Sigmoid colon (tissue), 7 donors: ENCODE data around the gene MYL1. TPM values are rescaled to one million over a fixed set of nuclear protein-coding genes. Genes with fewer than 3 reads are reported as not detected.

Source experiments
- DNase-seq: peaks from one replicate; pipeline ENCODE4 v3.0.0-alpha.2; 2019
- H3K27ac ChIP-seq, 4 donors: fragments of 200-600 bp; sonication (generic); one replicate each; pipeline ENCODE4 v1.5.1; 2016 to 2019; ENCODE audit warnings: mild to moderate bottlenecking in 1 of 4
- H3K27me3 ChIP-seq, 3 donors: fragments of 200-600 bp; sonication (generic); one replicate each; pipeline ENCODE4 v1.5.1; 2019; ENCODE audit warnings: mild to moderate bottlenecking in 1 of 3
- H3K36me3 ChIP-seq, 4 donors: fragments of 200-600 bp; sonication (generic); one replicate each; pipeline ENCODE4 v1.5.1; 2016 to 2019
- H3K4me1 ChIP-seq, 4 donors: fragments of 200-600 bp; sonication (generic); one replicate each; pipeline ENCODE4 v1.5.1; 2017 to 2019
- H3K4me3 ChIP-seq, 4 donors: fragments of 200-600 bp; sonication (generic); one replicate each; pipeline ENCODE4 v1.5.1; 2017 to 2019; ENCODE audit warnings: mild to moderate bottlenecking in 2 of 4, moderate library complexity in 1 of 4
- H3K9me3 ChIP-seq, 4 donors: fragments of 200-600 bp in 3 of 4; sonication (generic) in 3 of 4; one replicate each; pipeline versions ENCODE4 v1.5.1 to v1.6.1; 2013 to 2019
- CTCF ChIP-seq, 4 experiments: fragments of 450-650 bp in 3 of 4; fragments of 200-600 bp in 1 of 4; IDR thresholded peaks; one replicate each; pipeline ENCODE4 v1.5.1; 2016 to 2019; ENCODE audit warnings: antibody characterized with exemption in 4 of 4, mild to moderate bottlenecking in 3 of 4, moderate library complexity in 2 of 4
- EP300 ChIP-seq, 4 donors: sonication (generic); formaldehyde crosslinking; IDR thresholded peaks; one replicate each; pipeline ENCODE4 v1.6.1; 2017; ENCODE audit warnings: antibody characterized with exemption in 4 of 4
- POLR2A ChIP-seq, 2 donors: fragments of 450-650 bp; IDR thresholded peaks; one replicate each; pipeline ENCODE4 v1.6.1; 2016; ENCODE audit warnings: antibody characterized with exemption in 2 of 2, mild to moderate bottlenecking in 2 of 2, moderate library complexity in 2 of 2
- POLR2AphosphoS5 ChIP-seq, 4 donors: sonication (generic); formaldehyde crosslinking; IDR thresholded peaks; one replicate each; pipeline ENCODE4 v1.6.1; 2017; ENCODE audit warnings: antibody characterized with exemption in 4 of 4
- WGBS, 2 donors: extraction: QIAGEN DNeasy Blood & Tissue Kit; methylation state at CpG; one replicate each; pipeline ENCODE4 v1.1.7; 2013; 5-methylcytosine and 5-hydroxymethylcytosine counted together
- intact Hi-C: fragments of 100-400 bp; cut with DNase I; formaldehyde crosslinking; loops from one replicate; pipeline ENCODE4 v1.15.1; 2023
- polyA plus RNA-seq, 3 donors: library from polyadenylated mRNA; stranded (reverse); fragments of 200-250 nt; gene quantifications; one replicate each; pipeline ENCODE4 v1.2.3, GENCODE V29; 2013
- total RNA-seq, 4 donors: library from RNA; depleted of rRNA; stranded (reverse); fragments of >200 nt; gene quantifications; one replicate each; pipeline ENCODE4 v1.1.0, GENCODE V29; 2016
- donor health status: healthy with polysubstance abuse.
- donor health status: Bipolar disorder and iron deficiency.
- donor health status: healthy.

The MYL1 gene
- total and polyA plus RNA-seq, 7 donors = 4.8 TPM; not detected in 6

GRCh38 chr2:210302326-210302725 lies 12.6 kb downstream of the MYL1 start:
- DNase-seq = no peak
- no peaks in the 10 kb centered on the region for H3K36me3 ChIP-seq
- H3K4me3 ChIP-seq = no peak overlapping the region
- WGBS, 2 donors = 54 to 71% methylated on average over 3 of the region's 3 CpGs
- TF ChIP-seq CTCF (IDR thresholded peaks at IDR 0.05) (no peak), EP300 (IDR thresholded peaks at IDR 0.05) (no peak), POLR2AphosphoS5 (IDR thresholded peaks at IDR 0.05) (no peak), POLR2A (IDR thresholded peaks at IDR 0.05) (no peak)
- H3K27me3 ChIP-seq = no peaks in the 10 kb centered on the region
- H3K9me3 ChIP-seq = no peaks in the 10 kb centered on the region
- no peak overlapping the region for H3K27ac ChIP-seq
- intact Hi-C loops = no loop called here
- no peaks in the 10 kb centered on the region for H3K4me1 ChIP-seq

GRCh38 chr2:210299866-210300373 lies 15.1 kb downstream of the MYL1 start:
- H3K27ac ChIP-seq = no peak overlapping the region
- 53 to 67% methylated on average over 3 of the region's 3 CpGs for WGBS, 2 donors
- TF ChIP-seq CTCF (IDR thresholded peaks at IDR 0.05) (no peak), POLR2A (IDR thresholded peaks at IDR 0.05) (no peak), POLR2AphosphoS5 (IDR thresholded peaks at IDR 0.05) (no peak), EP300 (IDR thresholded peaks at IDR 0.05) (no peak)
- H3K27me3 ChIP-seq = no peaks in the 10 kb centered on the region
- H3K4me3 ChIP-seq = no peak overlapping the region
- intact Hi-C loops = no loop called here
- no peaks in the 10 kb centered on the region for H3K4me1 ChIP-seq
- H3K9me3 ChIP-seq = no peaks in the 10 kb centered on the region
- H3K36me3 ChIP-seq = no peaks in the 10 kb centered on the region
- no peak for DNase-seq

- intact Hi-C loops = no loop called here
- Histone ChIP-seq H3K4me1 (no peaks in the 10 kb centered on the region), H3K4me3 (no peak overlapping the region), H3K27ac (no peak overlapping the region), H3K36me3 (no peaks in the 10 kb centered on the region), H3K9me3 (peaks cover 0 to 5% (median 0%) of the 10 kb centered on the region in 4 donors), H3K27me3 (no peaks in the 10 kb centered on the region)
- no peak for DNase-seq
- TF ChIP-seq CTCF (IDR thresholded peaks at IDR 0.05) = no peak
- WGBS, 2 donors = 51 to 78% methylated on average over 2 of the region's 2 CpGs
These were observed 26.6 kb downstream of the MYL1 start for GRCh38 chr2:210288408-210288807.

- Histone ChIP-seq H3K4me1 (no peaks in the 10 kb centered on the region), H3K9me3 (peaks cover 0 to 7% (median 0%) of the 10 kb centered on the region in 4 donors), H3K36me3 (no peaks in the 10 kb centered on the region), H3K27ac (no peak overlapping the region), H3K27me3 (no peaks in the 10 kb centered on the region), H3K4me3 (no peak overlapping the region)
- TF ChIP-seq CTCF (IDR thresholded peaks at IDR 0.05) = no peak
- no peak for TF ChIP-seq POLR2A (IDR thresholded peaks at IDR 0.05)
- no peak for TF ChIP-seq EP300 (IDR thresholded peaks at IDR 0.05)
- no peak for TF ChIP-seq POLR2AphosphoS5 (IDR thresholded peaks at IDR 0.05)
- intact Hi-C loops = no loop called here
- no peak for DNase-seq
These were observed 27.7 kb downstream of the MYL1 start for GRCh38 chr2:210287301-210287700.

- Histone ChIP-seq H3K27me3 (no peaks in the 10 kb centered on the region), H3K36me3 (no peaks in the 10 kb centered on the region), H3K4me1 (no peaks in the 10 kb centered on the region), H3K4me3 (no peak overlapping the region), H3K27ac (no peak overlapping the region), H3K9me3 (peaks cover 0 to 7% (median 0%) of the 10 kb centered on the region in 4 donors)
- DNase-seq = no peak
- no peak for TF ChIP-seq CTCF (IDR thresholded peaks at IDR 0.05)
- no peak for TF ChIP-seq EP300 (IDR thresholded peaks at IDR 0.05)
- TF ChIP-seq POLR2AphosphoS5 (IDR thresholded peaks at IDR 0.05) = no peak
- intact Hi-C loops = no loop called here
These were observed 28.8 kb downstream of the MYL1 start for GRCh38 chr2:210286123-210286680.
